IMR-90 (cell line): ENCODE results near the gene FZD4. TPM values are rescaled to one million over a fixed set of nuclear protein-coding genes. Genes with fewer than 3 reads are reported as not detected.

Experiments
- ATAC-seq: fragments of 200-7000 bp; cut with Tn5 transposase; 2 replicates; pipeline ENCODE4 v1.9.1; 2020; ENCODE audit warnings: low read depth, mild to moderate bottlenecking, moderate library complexity
- BruUV-seq: library from RNA; stranded (reverse); fragments of 400-500 nt; replicated peaks from 2 replicates; lab custom pipeline; 2021; lab: Mats Ljungman, UMichigan
- CTCF ChIA-PET: fragments of 300-600 bp; formaldehyde crosslinking; extraction: SDS; loops from one replicate; lab custom pipeline; 2021; ENCODE audit warnings: antibody characterized with exemption; lab: Yijun Ruan, JAX
- POLR2A ChIA-PET: fragments of 300-600 bp; sonication (Branson Sonifier 250); formaldehyde crosslinking; loops from one replicate; lab custom pipeline; 2022; ENCODE audit warnings: antibody characterized with exemption; ENCODE audit not compliant: unreplicated experiment; lab: Charles Lee
- DNase-seq: peaks from one replicate; pipeline ENCODE4 v3.0.0; 2013
- H2AFZ ChIP-seq: replicated peaks from 2 replicates; pipeline ENCODE3; 2013; ENCODE audit warnings: low read length, mild to moderate bottlenecking; ENCODE audit not compliant: poor library complexity
- H2AK5ac ChIP-seq: 2 replicates; pipeline ENCODE4 v1.6.1; 2013; ENCODE audit warnings: low read depth, low read length, inconsistent platforms
- H2AK9ac ChIP-seq: replicated peaks from 2 replicates; pipeline ENCODE3; 2013; ENCODE audit warnings: mild to moderate bottlenecking, low read depth, low read length, moderate library complexity; ENCODE audit not compliant: poor library complexity
- H2BK120ac ChIP-seq: 2 replicates; pipeline ENCODE4 v1.6.1; 2013; ENCODE audit warnings: low read depth, low read length, inconsistent platforms
- H2BK15ac ChIP-seq: 3 replicates; pipeline ENCODE4 v1.6.1; 2013; ENCODE audit warnings: low read depth, low read length, inconsistent platforms
- H2BK20ac ChIP-seq: 2 replicates; pipeline ENCODE4 v1.6.1; 2013; ENCODE audit warnings: low read depth, mild to moderate bottlenecking, inconsistent platforms, low read length, moderate library complexity
- H2BK5ac ChIP-seq: 2 replicates; pipeline ENCODE4 v1.6.1; 2013; ENCODE audit warnings: mild to moderate bottlenecking, low read depth, low read length, inconsistent platforms; ENCODE audit not compliant: poor library complexity, severe bottlenecking
- H3K14ac ChIP-seq: replicated peaks from 2 replicates; pipeline ENCODE4 v1.6.1; 2013; ENCODE audit warnings: low read depth, low read length, inconsistent platforms
- H3K18ac ChIP-seq: 2 replicates; pipeline ENCODE4 v1.6.1; 2013; ENCODE audit warnings: low read depth, low read length, control low read depth
- H3K23ac ChIP-seq: 2 replicates; pipeline ENCODE4 v1.6.1; 2013; ENCODE audit warnings: low read depth, low read length, inconsistent platforms
- H3K27ac ChIP-seq: 2 replicates; pipeline ENCODE4 v1.5.1; 2013; ENCODE audit warnings: mild to moderate bottlenecking, control low read depth, low read length; ENCODE audit not compliant: insufficient read depth
- H3K27me3 ChIP-seq: 2 replicates; pipeline ENCODE4 v1.6.1; 2013; ENCODE audit warnings: low read length; ENCODE audit not compliant: control insufficient read depth, insufficient read depth
- H3K36me3 ChIP-seq: 2 replicates; pipeline ENCODE4 v1.6.1; 2013; ENCODE audit warnings: low read length, mixed read lengths; ENCODE audit not compliant: control insufficient read depth, insufficient read depth
- H3K4ac ChIP-seq: 2 replicates; pipeline ENCODE4 v1.6.1; 2013; ENCODE audit warnings: low read depth, low read length, inconsistent platforms
- H3K4me1 ChIP-seq: 2 replicates; pipeline ENCODE4 v1.6.1; 2013; ENCODE audit warnings: low read length, mixed read lengths; ENCODE audit not compliant: control insufficient read depth, insufficient read depth
- H3K4me2 ChIP-seq: 2 replicates; pipeline ENCODE4 v1.6.1; 2013; ENCODE audit warnings: low read depth, mild to moderate bottlenecking, control low read depth, low read length, moderate library complexity
- H3K4me3 ChIP-seq: 2 replicates; pipeline ENCODE4 v1.5.1; 2013; ENCODE audit warnings: low read depth, mild to moderate bottlenecking, control low read depth, low read length, moderate library complexity; ENCODE audit not compliant: insufficient read depth
- H3K56ac ChIP-seq: 2 replicates; pipeline ENCODE4 v1.6.1; 2013; ENCODE audit warnings: low read length, inconsistent platforms; ENCODE audit not compliant: insufficient read depth; ENCODE audit errors: extremely low read depth
- H3K79me1 ChIP-seq, 2 experiments: 2 replicates each; pipeline ENCODE4 v1.6.1; 2013; ENCODE audit warnings: low read length in 2 of 2, inconsistent platforms in 1 of 2, low read depth in 1 of 2
- H3K9ac ChIP-seq: 2 replicates; pipeline ENCODE4 v1.6.1; 2013; ENCODE audit warnings: low read depth, low read length, control low read depth
- H3K9me1 ChIP-seq: 2 replicates; pipeline ENCODE4 v1.6.1; 2013; ENCODE audit warnings: low read length, inconsistent platforms; ENCODE audit not compliant: insufficient read depth
- H3K9me3 ChIP-seq: 2 replicates; pipeline ENCODE4 v1.6.1; 2013; ENCODE audit warnings: low read length; ENCODE audit not compliant: control insufficient read depth, insufficient read depth
- H4K20me1 ChIP-seq: 2 replicates; pipeline ENCODE4 v1.6.1; 2013; ENCODE audit warnings: low read length, inconsistent platforms; ENCODE audit not compliant: insufficient read depth
- H4K5ac ChIP-seq: 2 replicates; pipeline ENCODE4 v1.6.1; 2013; ENCODE audit warnings: mild to moderate bottlenecking, low read depth, low read length, control low read depth
- H4K8ac ChIP-seq, 2 experiments: 2 replicates each; pipeline ENCODE4 v1.6.1; 2013; ENCODE audit warnings: low read depth in 2 of 2, low read length in 2 of 2, control low read depth in 1 of 2, inconsistent platforms in 1 of 2
- H4K91ac ChIP-seq: 2 replicates; pipeline ENCODE4 v1.6.1; 2013; ENCODE audit warnings: low read depth, low read length, inconsistent platforms; ENCODE audit not compliant: insufficient read depth
- CEBPB ChIP-seq: IDR thresholded peaks from 2 replicates; pipeline ENCODE4 v1.6.1; 2012; ENCODE audit warnings: low read depth, low read length, improper control_type of control experiment
- CHD1 ChIP-seq: IDR thresholded peaks from 2 replicates; pipeline ENCODE4 v1.6.1; 2012; ENCODE audit warnings: low read depth, low read length, improper control_type of control experiment
- ELK1 ChIP-seq: fragments of 150-350 bp; IDR thresholded peaks from 2 replicates; pipeline ENCODE4 v1.6.1; 2016; ENCODE audit warnings: low read depth, mild to moderate bottlenecking, low read length, moderate library complexity, borderline replicate concordance
- FOS ChIP-seq: fragments of 150-350 bp; IDR thresholded peaks from 2 replicates; pipeline ENCODE4 v1.6.1; 2016; ENCODE audit warnings: low read depth, low read length
- MAFK ChIP-seq: IDR thresholded peaks from 2 replicates; pipeline ENCODE4 v1.6.1; 2012; ENCODE audit warnings: low read depth, low read length, improper control_type of control experiment
- MAZ ChIP-seq: IDR thresholded peaks from 2 replicates; pipeline ENCODE4 v1.6.1; 2012; ENCODE audit warnings: low read depth, mild to moderate bottlenecking, low read length, improper control_type of control experiment, moderate library complexity, borderline replicate concordance
- MXI1 ChIP-seq: IDR thresholded peaks from 2 replicates; pipeline ENCODE4 v1.6.1; 2012; ENCODE audit warnings: low read depth, mild to moderate bottlenecking, low read length, moderate library complexity, borderline replicate concordance
- POLR2A ChIP-seq: IDR thresholded peaks from 2 replicates; pipeline ENCODE4 v1.6.1; 2012; ENCODE audit warnings: mild to moderate bottlenecking, low read depth, low read length
- RCOR1 ChIP-seq: IDR thresholded peaks from 2 replicates; pipeline ENCODE4 v1.6.1; 2012; ENCODE audit warnings: mild to moderate bottlenecking, low read length, improper control_type of control experiment; ENCODE audit not compliant: insufficient replicate concordance
- SMC3 ChIP-seq: fragments of 150-350 bp; IDR thresholded peaks from 2 replicates; pipeline ENCODE4 v1.6.1; 2016; ENCODE audit warnings: low read depth, mild to moderate bottlenecking, antibody characterized with exemption, low read length, moderate library complexity
- USF2 ChIP-seq: fragments of 150-350 bp; IDR thresholded peaks from 2 replicates; pipeline ENCODE4 v1.6.1; 2017; ENCODE audit warnings: mild to moderate bottlenecking, antibody characterized with exemption, low read length, low read depth
- WGBS, 2 experiments: methylation state at CpG; one replicate each; pipeline versions ENCODE4 v1.1.5 to v1.1.7; 2013; ENCODE audit warnings: missing lambda C conversion rate in 2 of 2; ENCODE audit not compliant: insufficient read length in 1 of 2; ENCODE audit errors: extremely low coverage in 2 of 2; 5-methylcytosine and 5-hydroxymethylcytosine counted together
- dilution Hi-C: fragments of 300-500 bp; cut with HindIII; formaldehyde crosslinking; loops from one replicate; pipeline ENCODE4 v1.14.3; 2018; ENCODE audit warnings: low sequenced_read_pairs; ENCODE audit not compliant: unreplicated experiment
- in situ Hi-C: fragments of 300-500 bp; cut with MboI; formaldehyde crosslinking; loops from 3 replicates; pipeline ENCODE4 v1.14.3; 2019; ENCODE audit warnings: low sequenced_read_pairs, inconsistent platforms, mixed read lengths
- intact Hi-C: fragments of 100-400 bp; cut with micrococcal nuclease; formaldehyde crosslinking; loops from 2 replicates; pipeline ENCODE4 v1.10.0; 2022
- polyA plus RNA-seq, 3 experiments: library from polyadenylated mRNA; depleted of rRNA; stranded (reverse); fragments of >200 nt; gene quantifications; 2 replicates each; pipeline ENCODE4 v1.2.3, GENCODE V29; 2012; ENCODE audit warnings: low replicate concordance in 1 of 3
- total RNA-seq: library from RNA; depleted of rRNA; stranded (reverse); fragments of >200 nt; gene quantifications from 2 replicates; pipeline ENCODE4 v1.2.3, GENCODE V29; 2012

The FZD4 gene
- total and polyA plus RNA-seq, 2 of the 4 experiments (the other 2 are of a cell fraction), result 3.7 to 7.7 TPM

- POLR2A ChIA-PET, result no interaction called here
- in situ Hi-C loops, result loop anchor here (5.0 kb wide), 1 partner anchor 462 kb away; no protein-coding TSS in a partner anchor
- no TSS peak for BruUV-seq
Measured at GRCh38 chr11:86918973-86919372, 36.2 kb downstream of the FZD4 start.

More at GRCh38 chr11:86918973-86919372, 36.2 kb downstream of the FZD4 start:
- H3K4me1 ChIP-seq, result peaks cover 7% of the 10 kb centered on the region
- H2AK9ac ChIP-seq, result peak overlapping the region; percentile 11
- DNase-seq (no peak), ATAC-seq (no peak)
- TF ChIP-seq RCOR1 (no peak), ELK1 (no peak), CHD1 (no peak), MXI1 (no peak), POLR2A (no peak), SMC3 (no peak), FOS (no peak), USF2 (no peak), MAFK (no peak), CEBPB (no peak), MAZ (no peak)
- peak overlapping the region; percentile 19; the same call in 1 of the 2 replicates for H3K27ac ChIP-seq
- no peak overlapping the region for H3K56ac ChIP-seq
- intact Hi-C loops, result loop anchor here (1.0 to 10.0 kb wide), 4 partner anchors 49 to 463 kb away; partner anchors contain the start of gene ME3
- H4K91ac ChIP-seq, result peak overlapping the region; percentile 48; the same call in 1 of the 2 replicates
- H3K4me2 ChIP-seq, result no peak overlapping the region
- peak overlapping the region; percentile 63 for H2AFZ ChIP-seq
- no peaks in the 10 kb centered on the region for H4K20me1 ChIP-seq
- H3K4me3 ChIP-seq, result no peak overlapping the region
- no peak overlapping the region for H2BK5ac ChIP-seq
- H3K14ac ChIP-seq, result 0 out of 2 replicates have a peak overlapping the region, but pooled peaks have one; percentile 14
- WGBS, 2 experiments, result no CpG with 5 or more reads among the region's 7 CpGs
- CTCF ChIA-PET, result interaction anchor here (1.0 to 2.4 kb wide), 2 partner anchors 20 to 49 kb away, joined by 3 to 17 read pairs; no protein-coding TSS in a partner anchor
- H3K4ac ChIP-seq, result peak overlapping the region; percentile 47
- no peak overlapping the region for H3K18ac ChIP-seq
- 0 out of 2 replicates have a peak overlapping the region, but pooled peaks have one; percentile 43 for H3K9ac ChIP-seq
- peaks cover 2% of the 10 kb centered on the region; the same call in 1 of the 2 replicates for H3K9me1 ChIP-seq
- H2BK20ac ChIP-seq, result peak overlapping the region; percentile 22
- dilution Hi-C loops, result no loop called here
- no peak overlapping the region for H3K23ac ChIP-seq
- peak overlapping the region; percentile 84 for H2BK120ac ChIP-seq
- H3K27me3 ChIP-seq, result no peaks in the 10 kb centered on the region
- no peak overlapping the region; the same call in 1 of the 2 replicates for H4K5ac ChIP-seq
- peak overlapping the region in 1 of 2 experiments; percentile 68; a peak in 1 of 4 replicates for H4K8ac ChIP-seq
- H3K79me1 ChIP-seq, result peaks cover 0 to 4% of the 10 kb centered on the region in 2 experiments; a peak in 1 of 4 replicates
- H3K9me3 ChIP-seq, result no peaks in the 10 kb centered on the region
- peak overlapping the region; percentile 54; the same call in 1 of the 3 replicates for H2BK15ac ChIP-seq
- H2AK5ac ChIP-seq, result no peak overlapping the region
- H3K36me3 ChIP-seq, result no peaks in the 10 kb centered on the region
